HG02981 (cell line): ENCODE results near the gene JSRP1.

ENCODE experiments used
- ATAC-seq: cut with Tn5 transposase; IDR thresholded peaks from one replicate; pipeline ENCODE4 v1.9.1; 2021; ENCODE audit warnings: mild to moderate bottlenecking, moderate library complexity; ENCODE audit not compliant: unreplicated experiment

JSRP1 gene

GRCh38 chr19:2216361-2217225 is 39.6 kb downstream of the JSRP1 start:
- ATAC-seq, result no peak

GRCh38 chr19:2215281-2215751 is 40.9 kb downstream of the JSRP1 start:
- ATAC-seq, result no peak

GRCh38 chr19:2214251-2214650 is 42.0 kb downstream of the JSRP1 start:
- ATAC-seq, result no peak

GRCh38 chr19:2213799-2214198 is 42.4 kb downstream of the JSRP1 start:
- ATAC-seq, result no peak

- ATAC-seq, result no peak
Measured at GRCh38 chr19:2212861-2213711, 43.1 kb downstream of the JSRP1 start.

- ATAC-seq, result no peak
Measured at GRCh38 chr19:2210987-2211740, 45.1 kb downstream of the JSRP1 start.

- no peak for ATAC-seq
Measured at GRCh38 chr19:2210206-2210605, 46.0 kb downstream of the JSRP1 start.

- ATAC-seq, result no peak
Measured at GRCh38 chr19:2209408-2209807, 46.8 kb downstream of the JSRP1 start.

- no peak for ATAC-seq
Measured at GRCh38 chr19:2208975-2209374, 47.2 kb downstream of the JSRP1 start.

GRCh38 chr19:2207991-2208860 is 48.0 kb downstream of the JSRP1 start:
- ATAC-seq, result no peak

GRCh38 chr19:2207008-2207407 is 49.2 kb downstream of the JSRP1 start:
- no peak for ATAC-seq

- ATAC-seq, result no peak
Measured at GRCh38 chr19:2202366-2202765, 53.9 kb downstream of the JSRP1 start.
